Suprapubic skin (tissue), 4 donors: Measurements from ENCODE around the gene CCDC57. TPM values are rescaled to one million over a fixed set of nuclear protein-coding genes. Genes with fewer than 3 reads are reported as not detected.

Source experiments
- DNase-seq, 2 donors: peaks; one replicate each; pipeline ENCODE4 v3.0.0-alpha.2; 2019; ENCODE audit warnings: low spot score in 2 of 2
- H3K27ac ChIP-seq: fragments of 200-600 bp; sonication (generic); one replicate; pipeline ENCODE4 v1.5.1; 2019
- H3K27me3 ChIP-seq: fragments of 200-600 bp; sonication (generic); one replicate; pipeline ENCODE4 v1.5.1; 2019
- H3K36me3 ChIP-seq: fragments of 200-600 bp; sonication (generic); one replicate; pipeline ENCODE4 v1.5.1; 2019
- H3K4me1 ChIP-seq: fragments of 200-600 bp; sonication (generic); one replicate; pipeline ENCODE4 v1.5.1; 2019
- H3K4me3 ChIP-seq: fragments of 200-600 bp; sonication (generic); one replicate; pipeline ENCODE4 v1.5.1; 2019; ENCODE audit warnings: mild to moderate bottlenecking
- H3K9me3 ChIP-seq: fragments of 200-600 bp; sonication (generic); one replicate; pipeline ENCODE4 v1.5.1; 2019
- EP300 ChIP-seq: sonication (generic); formaldehyde crosslinking; IDR thresholded peaks from one replicate; pipeline ENCODE4 v1.6.1; 2017; ENCODE audit warnings: antibody characterized with exemption
- POLR2A ChIP-seq, 2 donors: fragments of 450-650 bp; IDR thresholded peaks; one replicate each; pipeline ENCODE4 v1.6.1; 2017; ENCODE audit warnings: antibody characterized with exemption in 2 of 2, mild to moderate bottlenecking in 2 of 2, moderate library complexity in 2 of 2
- POLR2AphosphoS5 ChIP-seq, 3 donors: sonication (generic); formaldehyde crosslinking; IDR thresholded peaks; one replicate each; pipeline ENCODE4 v1.6.1; 2017; ENCODE audit warnings: antibody characterized with exemption in 3 of 3
- WGBS: methylation state at CpG from one replicate; pipeline ENCODE4 v1.1.5; 2018; 5-methylcytosine and 5-hydroxymethylcytosine counted together
- total RNA-seq, 4 donors: library from RNA; depleted of rRNA; stranded (reverse); fragments of >200 nt; gene quantifications; one replicate each; pipeline ENCODE4 v1.1.0, GENCODE V29; 2016
- TF ChIP-seq, protein P1 (sequence below), 2 donors: fragments of 200-600 bp in 1 of 2; fragments of 450-650 bp in 1 of 2; sonication (generic) in 1 of 2; IDR thresholded peaks; one replicate each; pipeline ENCODE4 v1.5.1; 2016 to 2019; ENCODE audit warnings: antibody characterized with exemption in 2 of 2, mild to moderate bottlenecking in 1 of 2, moderate library complexity in 1 of 2

Gene CCDC57
- total RNA-seq, 4 donors from 2014 or later, result 16.1 to 29.8 (median 20.3) TPM

DNA sequence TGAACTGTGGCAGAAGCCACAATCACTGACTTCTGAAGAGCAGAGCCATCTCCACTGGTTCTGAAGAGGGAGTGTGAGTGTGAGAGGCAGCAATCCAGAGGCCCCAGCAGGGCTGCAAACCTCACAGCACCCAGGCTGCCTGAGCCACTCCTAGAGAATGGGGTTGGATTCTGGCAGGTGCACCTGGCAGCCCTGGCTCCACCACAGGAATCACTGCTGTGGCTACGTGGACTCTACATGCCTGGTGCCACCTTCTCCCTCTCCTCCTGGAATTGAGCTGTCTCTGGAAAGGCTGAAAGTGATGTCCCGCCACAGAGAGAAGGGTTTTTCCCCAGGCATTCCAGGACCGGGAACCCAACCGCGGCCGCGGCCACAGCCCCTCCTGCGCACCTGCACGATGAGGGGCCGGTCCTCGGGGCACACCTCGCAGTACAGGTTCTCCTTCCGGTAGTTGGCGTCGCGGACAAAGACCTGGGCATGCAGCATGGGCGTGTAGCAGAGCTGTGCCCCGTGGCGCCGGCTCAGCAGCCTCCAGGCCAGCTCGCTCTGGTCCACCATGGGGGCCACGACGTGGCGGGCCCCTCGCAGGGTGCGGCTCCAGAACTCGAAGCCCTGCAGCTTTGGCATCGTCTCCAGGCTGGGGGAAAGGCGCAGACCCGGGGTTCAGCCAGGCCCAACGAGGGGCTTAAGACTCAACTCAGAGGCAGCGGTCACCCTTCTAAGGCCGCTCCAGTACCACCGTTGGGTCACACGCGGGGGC lies 148.0 kb downstream of the CCDC57 start:
- TF ChIP-seq POLR2A (IDR thresholded peaks at IDR 0.05), result no peak
- H3K4me3 ChIP-seq, result peak overlapping the region; percentile 96
- 12% methylated on average over 7 of the region's 36 CpGs for WGBS
- peaks cover 38% of the 10 kb centered on the region for H3K4me1 ChIP-seq
- peaks cover 43% of the 10 kb centered on the region for H3K36me3 ChIP-seq
- no peak for DNase-seq
- H3K27me3 ChIP-seq, result no peaks in the 10 kb centered on the region
- peak overlapping the region; percentile 85 for H3K27ac ChIP-seq
- H3K9me3 ChIP-seq, result no peaks in the 10 kb centered on the region

DNA sequence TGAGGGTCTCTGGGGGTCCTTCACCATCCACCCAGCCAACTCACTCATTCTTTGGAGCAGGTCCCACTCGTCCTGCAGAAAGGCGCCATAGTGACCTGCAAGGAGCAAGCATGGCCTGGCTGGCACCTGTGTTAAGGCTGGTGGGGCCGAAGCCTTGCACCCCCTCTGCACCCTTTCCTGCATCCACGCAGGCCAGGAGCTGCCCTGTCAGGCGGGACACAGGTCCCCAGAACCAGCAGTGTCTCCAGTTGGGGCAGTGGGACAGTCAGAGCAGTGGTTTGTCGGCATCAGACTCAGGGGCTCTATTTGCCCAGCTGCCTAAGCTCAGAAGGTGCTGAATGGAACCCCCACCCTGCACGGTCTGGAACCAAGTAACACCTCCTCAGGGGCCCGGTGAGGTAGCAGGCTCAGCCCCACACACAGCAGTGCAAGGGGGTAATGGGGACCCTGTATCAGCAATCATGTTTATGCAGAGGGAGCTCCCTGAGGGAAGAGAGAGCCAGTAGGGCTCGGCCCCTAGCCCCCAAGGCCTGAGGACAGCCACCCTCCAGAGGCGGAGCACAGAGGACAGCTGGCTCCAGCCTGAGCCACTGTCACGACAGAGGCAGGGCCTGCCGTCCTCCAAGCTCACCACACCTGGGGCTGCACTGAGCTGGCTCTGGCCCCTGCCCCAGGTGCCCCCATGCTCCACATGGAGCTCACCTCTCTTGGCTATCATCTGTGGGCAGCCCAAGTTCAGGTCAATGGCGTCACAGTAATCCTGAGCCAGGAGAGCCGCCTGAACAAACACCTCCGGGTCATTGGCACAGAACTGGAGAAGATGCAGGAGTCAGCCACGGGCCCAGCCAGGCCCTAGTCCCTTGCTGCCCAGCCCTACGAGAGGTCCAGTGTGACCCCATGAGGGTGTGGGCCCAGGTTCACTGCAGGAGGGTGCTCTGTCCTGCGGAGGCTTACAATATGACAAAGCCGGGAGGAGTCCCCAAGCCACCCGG lies 148.9 kb downstream of the CCDC57 start:
- peaks cover 52% of the 10 kb centered on the region for H3K36me3 ChIP-seq
- TF ChIP-seq, protein P1, sequence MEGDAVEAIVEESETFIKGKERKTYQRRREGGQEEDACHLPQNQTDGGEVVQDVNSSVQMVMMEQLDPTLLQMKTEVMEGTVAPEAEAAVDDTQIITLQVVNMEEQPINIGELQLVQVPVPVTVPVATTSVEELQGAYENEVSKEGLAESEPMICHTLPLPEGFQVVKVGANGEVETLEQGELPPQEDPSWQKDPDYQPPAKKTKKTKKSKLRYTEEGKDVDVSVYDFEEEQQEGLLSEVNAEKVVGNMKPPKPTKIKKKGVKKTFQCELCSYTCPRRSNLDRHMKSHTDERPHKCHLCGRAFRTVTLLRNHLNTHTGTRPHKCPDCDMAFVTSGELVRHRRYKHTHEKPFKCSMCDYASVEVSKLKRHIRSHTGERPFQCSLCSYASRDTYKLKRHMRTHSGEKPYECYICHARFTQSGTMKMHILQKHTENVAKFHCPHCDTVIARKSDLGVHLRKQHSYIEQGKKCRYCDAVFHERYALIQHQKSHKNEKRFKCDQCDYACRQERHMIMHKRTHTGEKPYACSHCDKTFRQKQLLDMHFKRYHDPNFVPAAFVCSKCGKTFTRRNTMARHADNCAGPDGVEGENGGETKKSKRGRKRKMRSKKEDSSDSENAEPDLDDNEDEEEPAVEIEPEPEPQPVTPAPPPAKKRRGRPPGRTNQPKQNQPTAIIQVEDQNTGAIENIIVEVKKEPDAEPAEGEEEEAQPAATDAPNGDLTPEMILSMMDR (IDR thresholded peaks at IDR 0.05), result no peak
- no peak for TF ChIP-seq EP300
- TF ChIP-seq POLR2AphosphoS5 (IDR thresholded peaks at IDR 0.05), result no peak
- TF ChIP-seq POLR2A (IDR thresholded peaks at IDR 0.05), result no peak
- H3K27ac ChIP-seq, result peak overlapping the region; percentile 11
- H3K9me3 ChIP-seq, result no peaks in the 10 kb centered on the region
- 75% methylated on average over 11 of the region's 20 CpGs for WGBS
- no peaks in the 10 kb centered on the region for H3K27me3 ChIP-seq
- peak overlapping the region; percentile 96 for H3K4me3 ChIP-seq
- DNase-seq, result no peak
- peaks cover 38% of the 10 kb centered on the region for H3K4me1 ChIP-seq

DNA sequence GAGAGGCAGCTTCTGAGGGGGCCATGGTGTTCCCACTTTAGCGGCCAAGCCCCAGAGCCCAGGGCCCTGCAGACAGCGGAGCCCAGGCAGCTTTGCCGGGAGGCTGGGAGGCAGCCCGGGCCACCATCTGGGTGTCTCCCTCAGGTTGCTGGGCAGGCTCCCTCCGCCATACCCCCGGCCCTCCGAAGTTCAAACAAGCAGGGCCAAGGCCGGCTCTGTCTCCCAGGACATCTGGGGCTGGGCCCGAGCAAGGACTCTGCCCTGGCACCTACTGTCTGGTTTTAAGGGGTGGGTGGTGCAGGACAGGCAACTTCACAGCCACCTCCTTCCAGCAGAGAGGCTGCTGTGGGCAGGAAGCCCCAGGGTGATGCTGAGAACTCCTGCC lies 149.7 kb downstream of the CCDC57 start:
- peaks cover 60% of the 10 kb centered on the region for H3K36me3 ChIP-seq
- H3K9me3 ChIP-seq, result no peaks in the 10 kb centered on the region
- H3K4me3 ChIP-seq, result no peak overlapping the region
- no peak for TF ChIP-seq POLR2AphosphoS5 (IDR thresholded peaks at IDR 0.05)
- no peak for TF ChIP-seq EP300
- TF ChIP-seq, protein P1 (IDR thresholded peaks at IDR 0.05), result no peak
- no peak for TF ChIP-seq POLR2A (IDR thresholded peaks at IDR 0.05)
- peaks cover 38% of the 10 kb centered on the region for H3K4me1 ChIP-seq
- H3K27ac ChIP-seq, result no peak overlapping the region
- DNase-seq, result no peak
- 86% methylated on average over 5 of the region's 9 CpGs for WGBS
- no peaks in the 10 kb centered on the region for H3K27me3 ChIP-seq

DNA sequence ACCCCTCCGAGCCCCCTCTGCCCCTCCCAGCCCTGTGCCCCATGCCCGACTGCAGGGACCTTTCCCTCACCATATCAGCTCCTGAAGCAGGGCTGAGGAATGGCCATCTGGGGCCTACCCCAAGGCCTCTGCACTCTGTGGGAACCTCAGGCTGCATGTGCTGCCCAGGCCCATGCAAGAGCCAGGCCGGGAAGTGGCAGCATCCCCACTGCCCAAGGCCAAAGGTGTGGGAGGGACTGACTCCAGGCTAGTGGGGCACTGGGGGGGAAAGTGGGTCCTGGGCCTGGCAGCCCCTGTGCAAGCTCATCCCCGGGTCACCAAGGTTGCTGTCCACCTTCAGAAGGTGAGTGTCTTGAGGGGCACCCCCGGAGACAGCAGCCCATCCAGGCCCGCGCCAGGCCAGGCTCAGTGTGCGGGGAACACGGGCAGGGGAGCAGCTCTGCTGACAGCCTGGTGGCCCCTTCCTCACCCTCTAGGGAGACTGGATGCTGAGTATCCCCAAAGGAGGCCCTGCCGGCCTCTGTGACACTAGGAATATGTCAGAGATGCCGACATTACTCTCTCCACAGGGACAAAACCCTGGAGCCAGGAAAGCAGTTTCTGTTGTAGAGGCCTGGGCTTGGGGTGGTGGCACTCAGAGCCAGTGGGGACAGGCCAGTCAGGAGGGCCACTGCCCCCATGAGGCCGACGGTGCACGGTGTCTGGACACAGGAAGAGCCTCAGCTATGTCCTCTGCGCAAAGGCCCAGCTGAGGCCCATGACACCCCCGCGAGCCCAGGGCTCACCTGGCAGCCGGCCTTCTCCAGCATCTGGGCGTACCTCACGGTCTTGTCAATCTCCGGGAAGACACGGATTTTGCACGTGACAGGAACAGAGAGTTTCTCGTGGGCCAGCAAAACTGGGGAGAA lies 150.3 kb downstream of the CCDC57 start:
- Histone ChIP-seq H3K27me3 (no peaks in the 10 kb centered on the region), H3K36me3 (peaks cover 66% of the 10 kb centered on the region), H3K4me3 (no peak overlapping the region), H3K9me3 (no peaks in the 10 kb centered on the region), H3K4me1 (peaks cover 38% of the 10 kb centered on the region), H3K27ac (no peak overlapping the region)
- DNase-seq, result no peak
- TF ChIP-seq POLR2AphosphoS5 (IDR thresholded peaks at IDR 0.05) (no peak), EP300 (no peak), POLR2A (IDR thresholded peaks at IDR 0.05) (no peak)
- TF ChIP-seq, protein P1 (IDR thresholded peaks at IDR 0.05), result no peak
- WGBS, result 88% methylated on average over 12 of the region's 24 CpGs
